ENCODE measurements around the gene SPEF1.

The SPEF1 gene

GRCh38 chr20:3734111-3734843 is 47.0 kb downstream of the SPEF1 start:
- no peak overlapping the region for H3K4me3 ChIP-seq (ENCODE audit: control insufficient read depth, low read depth, low read length)
- no peak for TF ChIP-seq CTCF (conservative IDR thresholded peaks at IDR 0.05; ENCODE audit: control insufficient read depth, insufficient read depth, low read depth, low read length)
- no peak for DNase-seq (ENCODE audit: low read depth)

GRCh38 chr20:3733119-3733995 is 47.9 kb downstream of the SPEF1 start:
- DNase-seq (ENCODE audit: low read depth), result no peak
- H3K4me3 ChIP-seq (ENCODE audit: control insufficient read depth, low read depth, low read length), result no peak overlapping the region
- TF ChIP-seq CTCF (conservative IDR thresholded peaks at IDR 0.05; ENCODE audit: control insufficient read depth, insufficient read depth, low read depth, low read length), result no peak

GRCh38 chr20:3732327-3733118 is 48.7 kb downstream of the SPEF1 start, which contains the start of gene HSPA12B:
Gene HSPA12B, plus strand, starts transcription at chr20:3732685. Its CDS starts 5,990 bp downstream, at chr20:3738675.
- TF ChIP-seq CTCF (conservative IDR thresholded peaks at IDR 0.05; ENCODE audit: control insufficient read depth, insufficient read depth, low read depth, low read length), result no peak
- DNase-seq (ENCODE audit: low read depth), result no peak
- H3K4me3 ChIP-seq (ENCODE audit: control insufficient read depth, low read depth, low read length), result no peak within 1 kb of the TSS

- no peak for DNase-seq (ENCODE audit: low read depth)
- TF ChIP-seq CTCF (conservative IDR thresholded peaks at IDR 0.05; ENCODE audit: control insufficient read depth, insufficient read depth, low read depth, low read length), result no peak
- H3K4me3 ChIP-seq (ENCODE audit: control insufficient read depth, low read depth, low read length), result no peak overlapping the region
These were observed 49.3 kb downstream of the SPEF1 start for GRCh38 chr20:3731944-3732326.

GRCh38 chr20:3730803-3731672 is 50.2 kb downstream of the SPEF1 start:
- DNase-seq (ENCODE audit: low read depth), result no peak
- no peak overlapping the region for H3K4me3 ChIP-seq (ENCODE audit: control insufficient read depth, low read depth, low read length)
- TF ChIP-seq CTCF (conservative IDR thresholded peaks at IDR 0.05; ENCODE audit: control insufficient read depth, insufficient read depth, low read depth, low read length), result no peak
